GM21390 (cell line): ENCODE measurements around the gene SRGAP2B.
A peak's percentile ranks its signal among the peaks of the same experiment; 100 is the strongest.
"Not testable (repeated sequence)": the region's sequence is repeated elsewhere in the genome, so short reads cannot be mapped to it uniquely, and the experiment has no call there.

Experiments
- ATAC-seq: cut with Tn5 transposase; IDR thresholded peaks from one replicate; pipeline ENCODE4 v1.9.1; 2021; ENCODE audit not compliant: unreplicated experiment

The SRGAP2B gene

GRCh38 chr1:145093517-145094149, 1.5 kb downstream of the SRGAP2B start:
- not testable (repeated sequence) for ATAC-seq

DNA sequence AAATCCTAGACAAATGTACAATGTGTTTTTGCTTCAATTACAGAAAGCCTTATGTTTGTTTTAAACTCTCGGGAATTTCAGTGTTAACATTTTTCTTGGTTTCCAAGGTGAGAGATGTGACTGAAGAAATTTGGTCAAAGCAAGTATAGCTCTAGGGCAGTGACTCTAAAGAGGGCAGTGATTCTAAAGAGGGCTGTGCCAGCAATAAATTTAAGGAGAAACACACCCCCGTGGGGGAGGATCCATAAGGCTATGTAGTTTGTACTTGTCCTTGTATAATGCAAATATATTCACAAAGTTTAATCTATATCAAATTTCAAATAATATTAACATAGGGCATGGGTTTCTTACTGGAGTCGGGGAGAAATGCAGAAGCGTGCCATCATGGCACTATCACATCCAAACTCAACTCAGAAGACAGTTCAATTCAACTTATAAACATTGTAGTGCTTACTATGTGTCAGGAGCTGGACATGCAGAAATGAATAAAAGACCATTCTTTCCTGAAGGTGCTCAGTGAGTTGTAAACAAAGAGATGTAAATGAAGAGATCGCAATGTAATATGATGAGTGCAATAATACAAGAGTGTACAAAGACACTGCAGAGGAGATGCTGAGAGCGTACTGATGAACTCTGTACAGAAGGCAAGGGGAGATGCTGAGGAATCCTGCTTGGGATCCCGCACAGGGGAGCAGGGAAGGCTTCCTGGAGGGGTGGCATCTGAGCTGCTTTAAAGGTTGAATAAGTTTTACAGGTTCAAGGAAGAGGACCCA, 12.5 kb downstream of the SRGAP2B start:
- not testable (repeated sequence) for ATAC-seq

DNA sequence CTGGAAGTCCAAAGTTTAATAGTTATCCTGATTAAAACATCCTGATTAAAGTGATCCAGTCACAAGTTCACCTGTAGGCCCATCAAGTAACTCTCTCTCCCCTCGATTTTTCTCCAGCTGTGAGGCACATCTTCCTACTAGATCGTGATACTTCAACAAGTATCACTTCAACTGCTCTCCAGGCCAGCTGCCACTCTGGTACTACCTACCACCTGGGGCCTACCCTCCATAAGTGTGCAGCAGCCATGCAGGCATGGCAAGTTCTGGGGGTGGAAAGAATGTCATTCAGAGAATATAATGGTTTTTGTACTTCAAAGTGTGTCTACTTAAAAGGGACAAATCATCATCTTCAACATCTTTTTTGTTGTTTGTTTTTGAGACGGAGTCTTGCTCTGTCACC, 14.9 kb downstream of the SRGAP2B start:
- not testable (repeated sequence) for ATAC-seq

- ATAC-seq: not testable (repeated sequence)
Observed at GRCh38 chr1:145079737-145080136, 15.4 kb downstream of the SRGAP2B start.

DNA sequence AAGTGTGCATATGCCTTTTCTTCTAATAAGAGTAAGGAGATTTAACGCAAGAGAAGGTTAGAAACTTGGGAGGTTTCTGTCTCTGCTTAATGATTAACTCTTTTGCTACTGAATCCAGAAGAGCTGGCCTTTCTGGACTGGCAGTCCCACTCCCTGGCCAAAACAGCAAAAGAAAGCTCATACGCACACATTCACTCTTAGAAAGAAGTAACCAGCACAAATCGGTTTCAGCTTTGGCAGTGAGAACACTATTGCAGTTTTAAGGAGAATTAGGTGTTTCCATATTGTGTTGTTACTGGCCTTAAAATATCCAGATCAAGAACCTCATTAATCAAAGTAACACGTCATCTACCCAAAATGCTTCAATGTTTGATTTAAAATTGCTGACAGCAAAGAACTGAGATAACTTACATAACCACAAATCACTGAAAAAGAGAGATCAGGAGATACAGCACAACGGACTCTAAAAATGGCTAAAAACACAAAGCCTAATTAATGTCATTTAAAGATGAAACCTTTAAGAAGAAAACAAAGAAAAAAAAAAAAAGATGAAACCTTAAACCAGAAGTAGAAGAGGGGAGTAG, 16.2 kb downstream of the SRGAP2B start:
- not testable (repeated sequence) for ATAC-seq

DNA sequence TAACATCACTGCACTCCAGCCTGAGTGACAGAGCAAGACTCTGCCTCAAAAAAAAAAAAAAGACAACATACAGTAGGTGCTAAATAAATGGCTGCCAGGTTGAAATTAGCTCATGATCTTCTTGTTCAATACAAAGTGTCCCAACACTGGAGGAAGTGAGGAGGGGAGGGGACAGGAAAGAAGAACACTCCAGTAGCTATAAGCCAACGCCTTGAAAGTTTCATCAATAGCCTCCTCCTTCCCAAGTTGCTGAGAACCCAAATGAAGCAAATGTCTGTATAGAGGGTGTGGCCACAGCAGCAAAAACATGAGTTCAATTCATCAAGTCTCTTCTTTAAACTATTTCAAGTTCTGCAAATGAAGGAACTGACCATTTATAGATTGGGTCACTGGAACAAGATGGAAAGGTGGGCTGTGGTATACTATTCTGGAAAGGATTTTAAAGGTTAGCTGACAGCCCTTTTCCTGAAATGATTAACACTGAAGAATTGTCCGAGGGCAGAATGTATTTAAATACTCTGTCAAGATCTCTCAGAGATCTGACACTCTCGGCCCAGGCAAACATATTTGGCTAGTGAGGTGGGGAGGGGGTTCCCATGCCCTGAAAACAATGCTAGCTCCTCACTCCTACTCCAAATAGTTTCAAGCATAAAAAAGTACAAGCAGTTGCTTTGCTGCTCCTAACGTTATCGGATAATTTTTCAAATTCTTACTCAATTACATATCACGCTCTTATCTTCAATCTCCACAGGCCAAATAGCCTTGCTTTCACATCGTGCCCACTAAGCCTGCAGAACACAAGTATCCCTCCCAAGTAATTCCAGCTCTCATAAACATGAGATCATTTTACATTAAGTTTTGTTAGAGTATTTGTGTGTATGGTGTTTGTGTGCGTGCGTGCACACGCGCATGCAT, 17.0 kb downstream of the SRGAP2B start:
- ATAC-seq: not testable (repeated sequence)

- not testable (repeated sequence) for ATAC-seq
Observed at GRCh38 chr1:145076877-145077276, 18.3 kb downstream of the SRGAP2B start.

DNA sequence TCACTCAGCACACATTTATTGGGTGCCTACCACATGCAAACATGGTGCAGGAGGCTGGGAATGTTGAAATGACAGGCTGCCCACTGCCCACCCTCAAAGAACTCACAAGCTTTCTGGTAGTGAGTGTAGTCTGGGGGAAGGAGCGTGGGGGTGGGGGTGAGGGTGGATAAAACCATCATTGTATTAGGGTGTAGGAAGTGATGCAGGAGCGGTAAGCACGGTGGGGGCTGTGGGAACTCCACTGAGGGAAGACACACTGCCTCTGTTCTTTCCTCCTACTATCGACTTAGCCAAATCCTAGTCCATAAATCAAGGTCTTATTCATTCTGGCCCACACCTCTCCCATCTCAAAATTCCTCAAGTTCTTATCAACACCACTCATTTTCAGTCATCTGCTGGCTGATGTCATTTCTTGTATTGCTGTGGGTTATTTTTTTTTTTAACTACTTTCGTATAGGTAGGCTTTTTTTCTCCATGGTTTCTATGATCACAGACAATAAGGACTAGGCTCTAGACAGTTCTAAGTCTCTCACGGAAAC, 21.0 kb downstream of the SRGAP2B start:
- not testable (repeated sequence) for ATAC-seq

DNA sequence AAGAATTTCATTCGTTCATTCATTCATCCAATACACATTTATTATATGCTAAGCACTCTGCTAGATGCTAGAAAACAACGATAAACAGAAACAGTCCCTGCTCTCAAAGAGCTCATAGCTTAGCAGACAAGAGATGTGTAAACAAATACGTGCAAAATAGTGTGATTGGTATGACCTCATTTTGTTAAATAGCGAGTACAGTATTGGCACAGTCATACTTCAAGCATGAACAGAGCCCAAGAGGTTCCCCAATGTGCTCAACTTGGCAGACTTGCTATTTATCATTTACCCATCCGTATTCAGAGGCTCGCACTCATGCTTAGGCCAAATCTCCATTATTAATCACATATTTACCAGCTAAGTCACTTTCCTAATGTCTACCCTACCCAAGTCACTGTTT, 23.6 kb downstream of the SRGAP2B start:
- not testable (repeated sequence) for ATAC-seq

GRCh38 chr1:145066486-145066885, 28.6 kb downstream of the SRGAP2B start:
- ATAC-seq: not testable (repeated sequence)

- not testable (repeated sequence) for ATAC-seq
Observed at GRCh38 chr1:145065194-145065826, 29.8 kb downstream of the SRGAP2B start.

GRCh38 chr1:145063941-145064648, 31.0 kb downstream of the SRGAP2B start:
- ATAC-seq: not testable (repeated sequence)

DNA sequence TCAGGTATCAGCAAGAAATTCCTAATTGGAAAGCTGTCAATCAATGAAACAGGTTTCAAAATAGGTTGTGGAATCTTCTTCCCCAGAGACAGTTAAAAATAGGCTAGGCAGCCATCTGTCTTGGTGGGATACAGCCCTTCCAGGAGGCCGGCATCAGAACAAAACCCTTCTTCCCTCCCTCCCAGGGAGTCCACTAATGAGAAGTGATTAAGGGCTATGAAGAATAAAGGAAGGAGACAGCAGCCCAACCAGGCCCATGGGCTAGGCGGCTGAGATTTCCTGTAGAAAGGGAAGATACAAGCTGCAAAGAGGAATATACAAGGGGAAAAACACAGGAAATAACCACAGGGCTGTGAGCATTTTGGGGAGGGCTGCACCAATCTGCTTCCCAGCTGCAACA, 31.8 kb downstream of the SRGAP2B start:
- not testable (repeated sequence) for ATAC-seq

DNA sequence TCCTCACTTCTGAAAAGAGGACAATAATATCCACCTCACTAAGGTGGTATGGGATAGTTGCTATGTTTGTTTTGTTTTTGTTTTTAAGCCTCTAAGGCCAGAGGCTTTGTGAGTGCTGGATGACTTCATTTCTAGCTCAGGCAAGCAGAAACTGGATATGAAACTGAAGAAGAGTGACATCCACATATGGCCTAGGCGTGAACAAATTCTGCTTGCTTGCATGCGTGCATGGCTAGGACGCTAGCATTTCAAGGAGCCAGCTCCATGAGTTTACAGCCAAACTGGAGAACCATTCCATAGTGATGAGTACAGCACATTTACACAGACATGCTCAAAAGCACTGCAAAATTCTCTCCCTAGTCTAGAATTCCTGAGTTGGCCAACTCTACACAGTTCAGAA, 36.9 kb downstream of the SRGAP2B start:
- peak; percentile 44 for ATAC-seq

DNA sequence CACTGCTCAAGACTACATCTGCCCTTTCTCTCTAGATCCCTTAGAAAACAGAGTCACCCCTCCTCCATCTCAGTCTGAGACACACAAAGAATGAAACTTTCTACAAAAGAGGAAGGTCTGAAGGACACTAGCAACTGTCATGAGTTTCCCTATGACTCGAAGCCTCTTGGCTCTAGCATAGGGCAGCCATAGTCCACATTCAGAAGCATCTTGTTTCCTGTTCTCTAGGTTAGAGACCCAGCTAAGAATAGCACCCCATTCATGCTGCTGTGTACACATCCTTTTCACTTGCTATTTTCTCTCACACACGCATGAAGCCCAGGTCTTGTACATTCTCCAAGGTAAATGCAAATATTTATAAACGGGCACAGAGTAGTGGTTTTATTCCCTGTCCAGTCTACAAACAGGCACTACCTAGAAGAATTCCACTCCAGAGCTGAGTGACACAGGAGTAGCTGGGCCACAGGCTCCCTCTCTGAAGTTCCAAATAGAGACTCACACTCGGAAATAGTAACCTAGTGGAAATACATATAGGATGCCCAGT, 39.8 kb downstream of the SRGAP2B start:
- peak; percentile 97 for ATAC-seq

GRCh38 chr1:145053428-145053827, 41.7 kb downstream of the SRGAP2B start:
- not testable (repeated sequence) for ATAC-seq

GRCh38 chr1:145052019-145052776, 42.9 kb downstream of the SRGAP2B start:
- not testable (repeated sequence) for ATAC-seq

DNA sequence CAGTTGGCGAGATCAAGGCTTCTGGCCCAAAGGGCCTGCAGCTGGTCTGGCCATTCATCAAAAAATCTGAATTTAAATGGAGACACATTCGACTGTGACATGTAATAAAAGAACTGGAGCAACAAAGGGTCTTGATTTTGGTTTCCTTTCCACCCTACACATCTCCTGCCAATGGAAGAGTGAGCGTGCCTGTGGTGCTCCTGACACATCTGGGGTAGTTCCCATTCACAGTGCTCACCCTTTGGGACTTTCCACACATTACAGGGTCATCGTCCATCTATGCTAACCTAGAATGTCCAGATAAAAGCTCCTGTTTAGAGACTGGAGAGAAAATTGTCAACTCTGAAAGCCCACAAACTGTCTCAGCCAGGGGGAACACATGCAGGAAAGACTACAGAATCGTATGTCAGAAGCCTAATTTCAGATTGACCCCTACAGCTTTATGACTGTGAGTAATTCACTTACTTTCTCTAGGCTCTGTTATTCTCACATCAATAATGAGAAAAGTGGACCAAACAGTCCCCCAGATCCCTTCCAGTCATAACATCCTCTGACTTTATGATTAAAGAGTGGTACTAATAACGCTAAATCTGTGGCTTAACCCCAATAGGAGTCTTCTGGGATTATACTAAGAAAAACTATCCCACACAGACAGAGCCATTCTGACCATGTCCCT, 46.8 kb downstream of the SRGAP2B start:
- not testable (repeated sequence) for ATAC-seq
